SK-N-SH treated with all-trans-retinoic acid at 6 μM for 48 hours (cell line): ENCODE results near the gene SUCO.

Experiments
- ATAC-seq: fragments of 200-7000 bp; cut with Tn5 transposase; 3 replicates; pipeline ENCODE4 v1.9.1; 2020; ENCODE audit warnings: mild to moderate bottlenecking, moderate library complexity
- ARNTL ChIP-seq: fragments of 450-650 bp; formaldehyde crosslinking; IDR thresholded peaks from 2 replicates; pipeline ENCODE4 v1.5.0; 2020; ENCODE audit warnings: low read depth, mild to moderate bottlenecking, moderate library complexity, borderline replicate concordance
- CREB5 ChIP-seq: fragments of 250-450 bp; sonication (Bioruptor Pico); IDR thresholded peaks from 2 replicates; pipeline ENCODE4 v1.5.1; 2020; ENCODE audit warnings: low read depth, mild to moderate bottlenecking, moderate library complexity
- CSDC2 ChIP-seq: fragments of 250-450 bp; sonication (Bioruptor Pico); IDR thresholded peaks from 2 replicates; pipeline ENCODE4 v1.5.0; 2020; ENCODE audit warnings: mild to moderate bottlenecking, moderate library complexity
- CSRNP3 ChIP-seq: fragments of 250-450 bp; sonication (Bioruptor Pico); IDR thresholded peaks from 2 replicates; pipeline ENCODE4 v1.5.1; 2021; ENCODE audit warnings: mild to moderate bottlenecking, moderate library complexity
- ESRRG ChIP-seq: fragments of 250-450 bp; sonication (Bioruptor Pico); IDR thresholded peaks from 2 replicates; pipeline ENCODE4 v1.6.1; 2021; ENCODE audit warnings: mild to moderate bottlenecking
- GLIS3 ChIP-seq: fragments of 250-450 bp; sonication (Bioruptor Pico); IDR thresholded peaks from 2 replicates; pipeline ENCODE4 v1.5.0; 2020; ENCODE audit warnings: mild to moderate bottlenecking, moderate library complexity
- ISL1 ChIP-seq: fragments of 250-450 bp; sonication (Bioruptor Pico); IDR thresholded peaks from 2 replicates; pipeline ENCODE4 v2.1.2; 2022; ENCODE audit warnings: mild to moderate bottlenecking, moderate library complexity
- OSR1 ChIP-seq: fragments of 250-450 bp; sonication (Bioruptor Pico); IDR thresholded peaks from 2 replicates; pipeline ENCODE4 v1.8.0; 2022; ENCODE audit warnings: moderate library complexity, mild to moderate bottlenecking, inconsistent platforms
- RARB ChIP-seq: fragments of 250-450 bp; sonication (Bioruptor Pico); IDR thresholded peaks from 2 replicates; pipeline ENCODE4 v1.8.0; 2021; ENCODE audit warnings: mild to moderate bottlenecking, moderate library complexity
- TCF4 ChIP-seq: fragments of 250-450 bp; sonication (Bioruptor Pico); IDR thresholded peaks from 2 replicates; pipeline ENCODE4 v1.8.0; 2021; ENCODE audit warnings: mild to moderate bottlenecking, moderate library complexity, borderline replicate concordance
- TOX ChIP-seq: fragments of 250-450 bp; sonication (Bioruptor Pico); IDR thresholded peaks from 2 replicates; pipeline ENCODE4 v1.8.0; 2021; ENCODE audit warnings: mild to moderate bottlenecking, moderate library complexity, borderline replicate concordance
- ZC3H10 ChIP-seq: fragments of 250-450 bp; sonication (Bioruptor Pico); IDR thresholded peaks from 2 replicates; pipeline ENCODE4 v1.5.1; 2021; ENCODE audit warnings: mild to moderate bottlenecking, moderate library complexity
- ZFP3 ChIP-seq: fragments of 250-450 bp; sonication (Bioruptor Pico); IDR thresholded peaks from 2 replicates; pipeline ENCODE4 v1.5.0; 2020; ENCODE audit warnings: mild to moderate bottlenecking, moderate library complexity
- ZFP30 ChIP-seq: fragments of 450-650 bp; formaldehyde crosslinking; IDR thresholded peaks from 2 replicates; pipeline ENCODE4 v1.5.0; 2022; ENCODE audit warnings: mild to moderate bottlenecking, moderate library complexity
- ZNF565 ChIP-seq: fragments of 450-650 bp; formaldehyde crosslinking; conservative IDR thresholded peaks from 2 replicates; pipeline ENCODE4 v1.5.0; 2020; ENCODE audit warnings: low read depth, mild to moderate bottlenecking, moderate library complexity
- ZNF70 ChIP-seq: fragments of 450-650 bp; formaldehyde crosslinking; IDR thresholded peaks from 2 replicates; pipeline ENCODE4 v1.5.0; 2020; ENCODE audit warnings: mild to moderate bottlenecking, moderate library complexity
- ZNF8 ChIP-seq: fragments of 450-650 bp; formaldehyde crosslinking; IDR thresholded peaks from 2 replicates; pipeline ENCODE4 v1.5.0; 2020; ENCODE audit warnings: mild to moderate bottlenecking, moderate library complexity
- TF ChIP-seq, protein P1 (sequence below): fragments of 250-450 bp; sonication (Bioruptor Pico); IDR thresholded peaks from 2 replicates; pipeline ENCODE4 v1.5.0; 2020; ENCODE audit warnings: mild to moderate bottlenecking, moderate library complexity

The SUCO gene

GRCh38 chr1:172646653-172647052, 113.7 kb downstream of the SUCO start:
- TF ChIP-seq TOX (CRISPR knock-in tag) (no peak), CSRNP3 (CRISPR knock-in tag) (no peak), ZNF8 (CRISPR knock-in tag) (no peak), ZFP30 (CRISPR knock-in tag) (no peak), RARB (CRISPR knock-in tag) (no peak)
- TF ChIP-seq, protein P1, sequence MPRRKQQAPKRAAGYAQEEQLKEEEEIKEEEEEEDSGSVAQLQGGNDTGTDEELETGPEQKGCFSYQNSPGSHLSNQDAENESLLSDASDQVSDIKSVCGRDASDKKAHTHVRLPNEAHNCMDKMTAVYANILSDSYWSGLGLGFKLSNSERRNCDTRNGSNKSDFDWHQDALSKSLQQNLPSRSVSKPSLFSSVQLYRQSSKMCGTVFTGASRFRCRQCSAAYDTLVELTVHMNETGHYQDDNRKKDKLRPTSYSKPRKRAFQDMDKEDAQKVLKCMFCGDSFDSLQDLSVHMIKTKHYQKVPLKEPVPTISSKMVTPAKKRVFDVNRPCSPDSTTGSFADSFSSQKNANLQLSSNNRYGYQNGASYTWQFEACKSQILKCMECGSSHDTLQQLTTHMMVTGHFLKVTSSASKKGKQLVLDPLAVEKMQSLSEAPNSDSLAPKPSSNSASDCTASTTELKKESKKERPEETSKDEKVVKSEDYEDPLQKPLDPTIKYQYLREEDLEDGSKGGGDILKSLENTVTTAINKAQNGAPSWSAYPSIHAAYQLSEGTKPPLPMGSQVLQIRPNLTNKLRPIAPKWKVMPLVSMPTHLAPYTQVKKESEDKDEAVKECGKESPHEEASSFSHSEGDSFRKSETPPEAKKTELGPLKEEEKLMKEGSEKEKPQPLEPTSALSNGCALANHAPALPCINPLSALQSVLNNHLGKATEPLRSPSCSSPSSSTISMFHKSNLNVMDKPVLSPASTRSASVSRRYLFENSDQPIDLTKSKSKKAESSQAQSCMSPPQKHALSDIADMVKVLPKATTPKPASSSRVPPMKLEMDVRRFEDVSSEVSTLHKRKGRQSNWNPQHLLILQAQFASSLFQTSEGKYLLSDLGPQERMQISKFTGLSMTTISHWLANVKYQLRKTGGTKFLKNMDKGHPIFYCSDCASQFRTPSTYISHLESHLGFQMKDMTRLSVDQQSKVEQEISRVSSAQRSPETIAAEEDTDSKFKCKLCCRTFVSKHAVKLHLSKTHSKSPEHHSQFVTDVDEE: no peak

GRCh38 chr1:172647110-172647564, 114.2 kb downstream of the SUCO start:
- no peak for ATAC-seq
- no peak for TF ChIP-seq TCF4 (CRISPR knock-in tag)
- no peak for TF ChIP-seq ISL1 (CRISPR knock-in tag)
- TF ChIP-seq OSR1 (CRISPR knock-in tag): no peak
- no peak for TF ChIP-seq ZC3H10
- TF ChIP-seq GLIS3 (CRISPR knock-in tag): no peak
- TF ChIP-seq CREB5 (CRISPR knock-in tag): no peak
- TF ChIP-seq TOX (CRISPR knock-in tag): no peak
- TF ChIP-seq ARNTL: no peak
- TF ChIP-seq ZFP3 (CRISPR knock-in tag): no peak
- no peak for TF ChIP-seq RARB (CRISPR knock-in tag)
- TF ChIP-seq CSRNP3 (CRISPR knock-in tag): no peak
- no peak for TF ChIP-seq ZNF70 (CRISPR knock-in tag)
- TF ChIP-seq ZNF565 (CRISPR knock-in tag): no peak
- TF ChIP-seq CSDC2 (CRISPR knock-in tag): no peak
- TF ChIP-seq, protein P1: no peak
- no peak for TF ChIP-seq ESRRG (CRISPR knock-in tag)

More at GRCh38 chr1:172646653-172647052, 113.7 kb downstream of the SUCO start:
- no peak for ATAC-seq

GRCh38 chr1:172647987-172648386, 115.0 kb downstream of the SUCO start:
- no peak for ATAC-seq
- TF ChIP-seq GLIS3 (CRISPR knock-in tag): no peak
- no peak for TF ChIP-seq TOX (CRISPR knock-in tag)
- no peak for TF ChIP-seq ZC3H10
- TF ChIP-seq CSDC2 (CRISPR knock-in tag): no peak
- TF ChIP-seq CREB5 (CRISPR knock-in tag): no peak
- TF ChIP-seq OSR1 (CRISPR knock-in tag): no peak
- no peak for TF ChIP-seq ESRRG (CRISPR knock-in tag)
- TF ChIP-seq RARB (CRISPR knock-in tag): no peak
- TF ChIP-seq ZFP3 (CRISPR knock-in tag): no peak
- TF ChIP-seq TCF4 (CRISPR knock-in tag): no peak
- no peak for TF ChIP-seq CSRNP3 (CRISPR knock-in tag)
- TF ChIP-seq ZNF8 (CRISPR knock-in tag): no peak
- no peak for TF ChIP-seq ISL1 (CRISPR knock-in tag)
- TF ChIP-seq, all 23 proteins: peak for 0
